WTC11 (cell line): ENCODE data around the gene AQP12A. TPM values are rescaled to one million over a fixed set of nuclear protein-coding genes. Genes with fewer than 3 reads are reported as not detected.
A peak's percentile ranks its signal among the peaks of the same experiment; 100 is the strongest.

Experiments used
- ATAC-seq: fragments of 200-7000 bp; cut with Tn5 transposase; 2 replicates; pipeline ENCODE4 v1.10.0; 2021; ENCODE audit warnings: mild to moderate bottlenecking, moderate library complexity
- CTCF ChIA-PET: fragments of 300-600 bp; sonication (Branson Sonifier 250); formaldehyde crosslinking; loops from one replicate; lab custom pipeline; 2021; ENCODE audit warnings: antibody characterized with exemption; lab: Charles Lee
- POLR2A ChIA-PET: fragments of 350-600 bp; sonication (Branson Sonifier 250); formaldehyde crosslinking; loops from one replicate; lab custom pipeline; 2021; ENCODE audit warnings: antibody characterized with exemption; lab: Charles Lee
- DNase-seq: peaks from one replicate; pipeline ENCODE4 v3.0.0; 2021; ENCODE audit warnings: low spot score
- H3K27ac Mint-ChIP-seq: 2 replicates; pipeline ENCODE4 v1.8.0; 2021; ENCODE audit warnings: mixed read lengths
- H3K27me3 Mint-ChIP-seq: 2 replicates; pipeline ENCODE4 v1.8.0; 2021; ENCODE audit warnings: low read depth, mild to moderate bottlenecking, moderate library complexity, mixed read lengths
- H3K36me3 Mint-ChIP-seq: 2 replicates; pipeline ENCODE4 v1.8.0; 2021; ENCODE audit warnings: mixed read lengths
- H3K4me1 Mint-ChIP-seq: 2 replicates; pipeline ENCODE4 v1.8.0; 2022; ENCODE audit warnings: mixed read lengths
- H3K4me3 Mint-ChIP-seq: 2 replicates; pipeline ENCODE4 v1.8.0; 2021; ENCODE audit warnings: mild to moderate bottlenecking, moderate library complexity, mixed read lengths
- H3K9me3 Mint-ChIP-seq: 2 replicates; pipeline ENCODE4 v1.8.0; 2021; ENCODE audit warnings: mixed read lengths
- CREB1 ChIP-seq: sonication (generic); formaldehyde crosslinking; IDR thresholded peaks from 2 replicates; pipeline ENCODE4 v1.8.0; 2023; ENCODE audit warnings: mild to moderate bottlenecking, missing genetic modification reagents
- CTCF ChIP-seq: fragments of 200-600 bp; IDR thresholded peaks from 2 replicates; pipeline ENCODE4 v1.8.0; 2022; ENCODE audit warnings: antibody characterized with exemption
- ERG ChIP-seq: fragments of 250-450 bp; sonication (Bioruptor Pico); IDR thresholded peaks from 2 replicates; pipeline ENCODE4 v1.8.0; 2021; ENCODE audit warnings: mild to moderate bottlenecking
- FOXK1 ChIP-seq: sonication (generic); formaldehyde crosslinking; IDR thresholded peaks from 2 replicates; pipeline ENCODE4 v1.8.0; 2022; ENCODE audit warnings: mild to moderate bottlenecking, moderate library complexity, missing genetic modification reagents
- FOXP1 ChIP-seq: sonication (generic); formaldehyde crosslinking; IDR thresholded peaks from 2 replicates; pipeline ENCODE4 v1.8.0; 2022; ENCODE audit warnings: missing genetic modification reagents, mild to moderate bottlenecking, moderate library complexity, borderline replicate concordance
- GABPB1 ChIP-seq: sonication (generic); formaldehyde crosslinking; IDR thresholded peaks from 2 replicates; pipeline ENCODE4 v1.8.1; 2023; ENCODE audit warnings: mild to moderate bottlenecking, missing genetic modification reagents
- GTF2I ChIP-seq: fragments of 250-450 bp; sonication (Bioruptor Pico); conservative IDR thresholded peaks from 2 replicates; pipeline ENCODE4 v1.4.0; 2021; ENCODE audit warnings: mild to moderate bottlenecking
- HMGA2 ChIP-seq: fragments of 250-450 bp; sonication (Bioruptor Pico); IDR thresholded peaks from 2 replicates; pipeline ENCODE4 v1.4.0; 2021; ENCODE audit warnings: mild to moderate bottlenecking, moderate library complexity
- MAX ChIP-seq: sonication (generic); formaldehyde crosslinking; IDR thresholded peaks from 2 replicates; pipeline ENCODE4 v1.8.0; 2022; ENCODE audit warnings: mild to moderate bottlenecking, missing genetic modification reagents
- MYBL2 ChIP-seq: sonication (generic); formaldehyde crosslinking; IDR thresholded peaks from 2 replicates; pipeline ENCODE4 v1.8.1; 2023; ENCODE audit warnings: mild to moderate bottlenecking, moderate library complexity, missing genetic modification reagents
- NFATC4 ChIP-seq: fragments of 250-450 bp; sonication (Bioruptor Pico); IDR thresholded peaks from 2 replicates; pipeline ENCODE4 v1.9.0; 2021; ENCODE audit warnings: mild to moderate bottlenecking
- NR1H2 ChIP-seq: sonication (generic); formaldehyde crosslinking; IDR thresholded peaks from 2 replicates; pipeline ENCODE4 v1.9.0; 2021; ENCODE audit warnings: mild to moderate bottlenecking, moderate library complexity, missing genetic modification reagents
- NR3C1 ChIP-seq: sonication (generic); formaldehyde crosslinking; conservative IDR thresholded peaks from 2 replicates; pipeline ENCODE4 v1.8.1; 2023; ENCODE audit warnings: low read depth, mild to moderate bottlenecking, missing genetic modification reagents
- PREB ChIP-seq: sonication (generic); formaldehyde crosslinking; IDR thresholded peaks from 2 replicates; pipeline ENCODE4 v1.8.1; 2022; ENCODE audit warnings: mild to moderate bottlenecking, missing genetic modification reagents, moderate library complexity, borderline replicate concordance
- RELA ChIP-seq: sonication (generic); formaldehyde crosslinking; IDR thresholded peaks from 2 replicates; pipeline ENCODE4 v1.8.1; 2022; ENCODE audit warnings: missing genetic modification reagents, mild to moderate bottlenecking, borderline replicate concordance
- RORB ChIP-seq: fragments of 250-450 bp; sonication (Bioruptor Pico); IDR thresholded peaks from 2 replicates; pipeline ENCODE4 v1.9.0; 2021; ENCODE audit warnings: mild to moderate bottlenecking
- SMAD3 ChIP-seq: sonication (generic); formaldehyde crosslinking; IDR thresholded peaks from 2 replicates; pipeline ENCODE4 v1.8.0; 2022; ENCODE audit warnings: missing genetic modification reagents, mild to moderate bottlenecking, borderline replicate concordance
- SMAD4 ChIP-seq: sonication (generic); formaldehyde crosslinking; IDR thresholded peaks from 2 replicates; pipeline ENCODE4 v1.8.0; 2022; ENCODE audit warnings: mild to moderate bottlenecking, missing genetic modification reagents
- TEAD1 ChIP-seq: sonication (generic); formaldehyde crosslinking; IDR thresholded peaks from 2 replicates; pipeline ENCODE4 v1.8.0; 2022; ENCODE audit warnings: mild to moderate bottlenecking, missing genetic modification reagents
- USF1 ChIP-seq: sonication (generic); formaldehyde crosslinking; IDR thresholded peaks from 2 replicates; pipeline ENCODE4 v1.8.0; 2022; ENCODE audit warnings: mild to moderate bottlenecking, missing genetic modification reagents
- ZNF138 ChIP-seq: sonication (generic); formaldehyde crosslinking; conservative IDR thresholded peaks from 2 replicates; pipeline ENCODE4 v1.8.1; 2022; ENCODE audit warnings: mild to moderate bottlenecking, moderate library complexity, missing genetic modification reagents
- ZNF671 ChIP-seq: fragments of 250-450 bp; sonication (Bioruptor Pico); IDR thresholded peaks from 2 replicates; pipeline ENCODE4 v1.8.0; 2021; ENCODE audit warnings: mild to moderate bottlenecking
- ZSCAN18 ChIP-seq: fragments of 250-450 bp; sonication (Bioruptor Pico); IDR thresholded peaks from 2 replicates; pipeline ENCODE4 v2.1.2; 2022; ENCODE audit warnings: mild to moderate bottlenecking, moderate library complexity
- total RNA-seq: library from RNA; stranded (reverse); gene quantifications from 3 replicates; pipeline ENCODE4 v1.2.3, GENCODE V29; 2021

Gene AQP12A
- total RNA-seq, 1 experiment from 2014 or later: not detected

GRCh38 chr2:240713928-240714746 lies 22.5 kb downstream of the AQP12A start (continued):
- TF ChIP-seq ERG (CRISPR knock-in tag) (no peak), MAX (CRISPR knock-in tag) (no peak), GTF2I (CRISPR knock-in tag) (no peak), SMAD4 (no peak), HMGA2 (no peak), NR3C1 (no peak), GABPB1 (no peak), TEAD1 (CRISPR knock-in tag) (no peak), ZNF138 (CRISPR knock-in tag) (no peak), RORB (CRISPR knock-in tag) (no peak), ZNF671 (no peak)

GRCh38 chr2:240714747-240715725 lies 23.4 kb downstream of the AQP12A start:
- Mint-ChIP-seq H3K27me3 (no peaks in the 10 kb centered on the region), H3K4me1 (no peaks in the 10 kb centered on the region), H3K36me3 (peaks cover 9% of the 10 kb centered on the region; the same call in 1 of the 2 replicates), H3K27ac (peak overlapping the region; percentile 36), H3K9me3 (no peaks in the 10 kb centered on the region), H3K4me3 (no peak overlapping the region)
- CTCF ChIA-PET: interaction anchor here (0.6 to 1.5 kb wide), 6 partner anchors 8 to 463 kb away, joined by 3 to 4 read pairs (median 3); no protein-coding TSS in a partner anchor
- TF ChIP-seq PREB (CRISPR knock-in tag) (no peak), SMAD3 (no peak), FOXP1 (CRISPR knock-in tag) (0 out of 2 replicates have a peak, but pooled peaks have one; percentile 25), FOXK1 (no peak)
- peak; percentile 13; the same call in 1 of the 2 replicates for ATAC-seq
- no peak for DNase-seq
- POLR2A ChIA-PET: interaction anchor here (1.3 to 1.4 kb wide), 2 partner anchors 16 to 37 kb away, joined by 3 to 4 read pairs; no protein-coding TSS in a partner anchor

GRCh38 chr2:240716130-240716798 lies 24.6 kb downstream of the AQP12A start:
- Mint-ChIP-seq H3K4me1 (no peaks in the 10 kb centered on the region), H3K9me3 (no peaks in the 10 kb centered on the region), H3K4me3 (no peak overlapping the region), H3K36me3 (peaks cover 14% of the 10 kb centered on the region; the same call in 1 of the 2 replicates), H3K27me3 (no peaks in the 10 kb centered on the region), H3K27ac (peak overlapping the region; percentile 64)
- CTCF ChIA-PET: no interaction called here
- ATAC-seq (no peak), DNase-seq (no peak)
- POLR2A ChIA-PET: interaction anchor here (1.4 kb wide), 1 partner anchor 36 kb away, joined by 4 read pairs; no protein-coding TSS in a partner anchor
- TF ChIP-seq RELA (CRISPR knock-in tag): no peak
- TF ChIP-seq NR1H2 (CRISPR knock-in tag): no peak
- TF ChIP-seq CREB1 (CRISPR knock-in tag): no peak
- no peak for TF ChIP-seq MYBL2 (CRISPR knock-in tag)
- TF ChIP-seq NFATC4: no peak
- no peak for TF ChIP-seq MAX (CRISPR knock-in tag)
- no peak for TF ChIP-seq USF1 (CRISPR knock-in tag)
- no peak for TF ChIP-seq CTCF
- no peak for TF ChIP-seq ZSCAN18 (CRISPR knock-in tag)
